ENCODE results near the gene TPM3. TPM values are rescaled to one million over a fixed set of nuclear protein-coding genes. Genes with fewer than 3 reads are reported as not detected.
A peak's percentile ranks its signal among the peaks of the same experiment; 100 is the strongest.

TPM3 gene
- polyA plus RNA-seq, 3 donors, result 418 to 1,159 (median 1,153) TPM

GRCh38 chr1:154220970-154221277 is 29.0 kb upstream of the TPM3 start:
- Mint-ChIP-seq H3K36me3 (peaks cover 29 to 45% of the 10 kb centered on the region in 2 donors), H3K9me3 (no peaks in the 10 kb centered on the region), H3K4me1 (peaks cover 47% of the 10 kb centered on the region), H3K27ac (peak overlapping the region; percentile 92 to 100 (median 99)), H3K4me3 (peak overlapping the region; percentile 82 to 96), H3K27me3 (ENCODE audit: low read depth in 3 of 3) (peaks cover 0 to 5% (median 1%) of the 10 kb centered on the region in 3 donors)
- H3K27me3 ChIP-seq (ENCODE audit: control insufficient read depth in 2 of 2, insufficient read depth in 2 of 2, low read length in 2 of 2), result no peaks in the 10 kb centered on the region
- 0% methylated on average over 6 of the region's 33 CpGs for WGBS (ENCODE audit: insufficient coverage)
- peaks cover 96% of the 10 kb centered on the region for H3K79me2 ChIP-seq (ENCODE audit: insufficient read depth, low read length)
- peak overlapping the region; percentile 99 for H3K9ac ChIP-seq (ENCODE audit: insufficient read depth, low read length, poor library complexity, severe bottlenecking)
- H3K4me2 ChIP-seq (replicated peaks; ENCODE audit: extremely low read depth, low read length, poor library complexity, severe bottlenecking), result peak overlapping the region; percentile 89
- H3K9me3 ChIP-seq (replicated peaks in 1 of 2; ENCODE audit: control insufficient read depth in 1 of 2, insufficient read depth in 1 of 2, low read length in 2 of 2), result no peaks in the 10 kb centered on the region
- intact Hi-C loops (cut with micrococcal nuclease), result loop anchor here in 1 of 2 donors (5.0 kb wide), 3 partner anchors 39 to 336 kb away; partner anchors contain the start of genes HAX1 and UBE2Q1
- peak overlapping the region; percentile 63 for H2AFZ ChIP-seq (ENCODE audit: insufficient read depth, low read depth, low read length, poor library complexity, severe bottlenecking)
- peak overlapping the region; percentile 92 to 97 (median 96) for H3K4me3 ChIP-seq (replicated peaks in 1 of 3; ENCODE audit: low read depth in 2 of 3, low read length in 3 of 3)
- H3K4me1 ChIP-seq (ENCODE audit: control insufficient read depth in 1 of 2, insufficient read depth in 2 of 2, low read length in 2 of 2), result peaks cover 31 to 36% of the 10 kb centered on the region in 2 donors
- DNase-seq, result no peak
- TF ChIP-seq CTCF (IDR thresholded peaks at IDR 0.05), result no peak
- peaks cover 37% of the 10 kb centered on the region for H4K20me1 ChIP-seq (ENCODE audit: insufficient read depth, low read length)
- peaks cover 13 to 43% of the 10 kb centered on the region in 2 donors for H3K36me3 ChIP-seq (replicated peaks in 1 of 2; ENCODE audit: control insufficient read depth in 1 of 2, insufficient read depth in 2 of 2, low read length in 2 of 2)
- H3K27ac ChIP-seq (ENCODE audit: low read depth in 1 of 2, low read length in 2 of 2), result peak overlapping the region; percentile 87 to 100

DNA sequence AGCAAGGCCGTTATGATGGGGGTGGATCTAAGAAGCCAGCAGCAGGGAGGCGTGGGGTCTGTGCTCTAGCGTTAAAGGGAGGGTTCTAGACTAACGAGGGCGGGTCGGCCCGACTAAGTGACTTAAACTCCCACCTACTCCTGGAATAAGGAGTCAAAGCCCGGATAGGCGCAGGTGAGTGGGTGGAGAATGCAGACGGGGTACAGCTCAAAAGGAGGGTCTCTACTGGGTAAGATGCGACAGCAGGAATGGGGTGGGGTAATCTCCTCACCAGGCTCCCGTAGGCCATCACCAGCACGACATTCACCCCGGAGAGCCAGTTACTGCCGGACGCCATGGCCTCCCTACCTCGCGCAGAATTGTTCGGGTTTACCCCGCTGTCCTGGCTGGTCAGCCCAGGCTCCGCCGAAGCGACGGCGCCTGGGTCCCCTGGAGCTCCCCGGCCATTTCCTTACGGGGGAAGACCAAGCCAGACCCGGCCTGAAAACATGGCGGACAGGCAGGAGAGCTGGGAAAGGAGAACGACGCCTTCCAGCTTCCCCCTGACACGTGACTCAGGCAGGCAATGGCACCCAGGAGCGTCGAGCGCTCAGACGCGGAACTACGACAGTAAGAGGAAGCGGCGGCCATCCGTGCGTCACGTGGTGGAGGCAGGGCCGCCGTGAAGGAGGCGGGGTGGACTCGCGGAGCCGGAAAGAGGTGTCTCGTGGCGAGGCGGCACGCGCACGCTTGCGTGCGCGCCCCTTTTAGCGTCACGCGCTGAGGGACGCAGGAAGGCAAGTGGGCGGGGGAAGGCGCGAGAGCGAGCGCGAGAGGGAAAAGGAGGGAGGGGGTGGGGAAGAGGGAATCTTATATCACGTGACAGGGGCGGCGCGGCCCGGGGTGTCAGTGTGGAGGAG is 28.4 kb upstream of the TPM3 start, which contains the start of gene UBAP2L:
UBAP2L (plus strand) TSS at position 885 of the 899 bp plus-strand sequence. CDS start 4,169 bp downstream, outside the sequence.
- H3K9ac ChIP-seq (ENCODE audit: insufficient read depth, low read length, poor library complexity, severe bottlenecking), result peak within 1 kb of the TSS; percentile 99
- TF ChIP-seq CTCF (IDR thresholded peaks at IDR 0.05), result no peak
- Mint-ChIP-seq H3K9me3 (no peaks in the 10 kb centered on the region), H3K4me3 (peak within 1 kb of the TSS; percentile 82 to 97), H3K36me3 (peaks cover 24 to 42% of the 10 kb centered on the region in 2 donors), H3K27me3 (ENCODE audit: low read depth in 3 of 3) (peaks cover 0 to 5% (median 2%) of the 10 kb centered on the region in 3 donors), H3K27ac (peak within 1 kb of the TSS; percentile 99 to 100 (median 99)), H3K4me1 (peaks cover 46% of the 10 kb centered on the region)
- H2AFZ ChIP-seq (ENCODE audit: insufficient read depth, low read depth, low read length, poor library complexity, severe bottlenecking), result peak within 1 kb of the TSS; percentile 91
- H3K79me2 ChIP-seq (ENCODE audit: insufficient read depth, low read length), result peaks cover 96% of the 10 kb centered on the region
- peaks cover 31 to 36% of the 10 kb centered on the region in 2 donors for H3K4me1 ChIP-seq (ENCODE audit: control insufficient read depth in 1 of 2, insufficient read depth in 2 of 2, low read length in 2 of 2)
- H3K4me3 ChIP-seq (replicated peaks in 1 of 3; ENCODE audit: low read depth in 2 of 3, low read length in 3 of 3), result peak within 1 kb of the TSS; percentile 92 to 97 (median 96)
- H3K27me3 ChIP-seq (ENCODE audit: control insufficient read depth in 2 of 2, insufficient read depth in 2 of 2, low read length in 2 of 2), result no peaks in the 10 kb centered on the region
- H3K9me3 ChIP-seq (replicated peaks in 1 of 2; ENCODE audit: control insufficient read depth in 1 of 2, insufficient read depth in 1 of 2, low read length in 2 of 2), result no peaks in the 10 kb centered on the region
- H3K4me2 ChIP-seq (replicated peaks; ENCODE audit: extremely low read depth, low read length, poor library complexity, severe bottlenecking), result peak within 1 kb of the TSS; percentile 91
- under 1% methylated on average over 60 of the region's 73 CpGs for WGBS (ENCODE audit: insufficient coverage)
- intact Hi-C loops (cut with micrococcal nuclease), result loop anchor here in 1 of 2 donors (5.0 kb wide), 3 partner anchors 38 to 337 kb away; partner anchors contain the start of genes HAX1 and UBE2Q1
- peaks cover 37% of the 10 kb centered on the region for H4K20me1 ChIP-seq (ENCODE audit: insufficient read depth, low read length)
- peak; percentile 98 to 100 (median 100) for DNase-seq
- peaks cover 12 to 37% of the 10 kb centered on the region in 2 donors for H3K36me3 ChIP-seq (replicated peaks in 1 of 2; ENCODE audit: control insufficient read depth in 1 of 2, insufficient read depth in 2 of 2, low read length in 2 of 2)
- peak within 1 kb of the TSS; percentile 100 for H3K27ac ChIP-seq (ENCODE audit: low read depth in 1 of 2, low read length in 2 of 2)

All from CD14-positive monocyte (primary cell).